HepG2 (cell line): Measurements from ENCODE around the gene CGGBP1. TPM values are rescaled to one million over a fixed set of nuclear protein-coding genes. Genes with fewer than 3 reads are reported as not detected.
A peak's percentile ranks its signal among the peaks of the same experiment; 100 is the strongest.

Experiments used
- ATAC-seq: fragments of 200-7000 bp; cut with Tn5 transposase; 3 replicates; pipeline ENCODE4 v1.9.1; 2020; ENCODE audit warnings: mild to moderate bottlenecking, moderate library complexity
- BruUV-seq: library from RNA; stranded (reverse); fragments of 400-500 nt; replicated peaks from 2 replicates; lab custom pipeline; 2021; lab: Mats Ljungman, UMichigan
- CTCF ChIA-PET: fragments of 300-600 bp; formaldehyde crosslinking; extraction: SDS; loops from one replicate; lab custom pipeline; 2021; ENCODE audit warnings: low total read pairs, inconsistent platforms, low intra/inter-chr PET ratio; lab: Yijun Ruan, JAX
- POLR2A ChIA-PET: fragments of 350-600 bp; sonication (Branson Sonifier 250); formaldehyde crosslinking; loops from one replicate; lab custom pipeline; 2020; ENCODE audit warnings: antibody characterized with exemption, inconsistent platforms; lab: Yijun Ruan, JAX
- DNase-seq: peaks from one replicate; pipeline ENCODE4 v3.0.0-alpha.2; 2015; ENCODE audit warnings: low spot score
- FAIRE-seq: peaks from 3 replicates; lab custom pipeline; 2011; peaks lifted over from hg19 to GRCh38; lab: Jason Lieb, UNC
- H2AFZ ChIP-seq: one replicate; pipeline ENCODE4 v1.6.1; 2011; ENCODE audit warnings: low read length, inconsistent platforms
- H3K27ac ChIP-seq: fragments of 300-600 bp; 3 replicates; pipeline ENCODE4 v1.8.0; 2011; ENCODE audit warnings: mixed run types, mild to moderate bottlenecking, mixed read lengths, low read length, inconsistent platforms; ENCODE audit not compliant: insufficient read depth; ENCODE audit errors: extremely low read length
- H3K27me3 ChIP-seq, 2 experiments: fragments of 200-600 bp in 1 of 2; 2 replicates in 1 of 2; 3 replicates in 1 of 2; pipeline versions ENCODE4 v1.6.0 to v1.8.0; 2011; ENCODE audit warnings: low read length in 2 of 2, mild to moderate bottlenecking in 2 of 2, moderate library complexity in 2 of 2, inconsistent platforms in 1 of 2; ENCODE audit not compliant: insufficient read depth in 2 of 2, control insufficient read depth in 1 of 2
- H3K36me3 ChIP-seq, 2 experiments: fragments of 200-600 bp in 1 of 2; replicated peaks in 1 of 2; 2 replicates in 1 of 2; 3 replicates in 1 of 2; pipeline versions ENCODE4 v1.5.1 to v1.8.0; 2011; ENCODE audit warnings: low read length in 2 of 2, inconsistent platforms in 1 of 2; ENCODE audit not compliant: insufficient read depth in 2 of 2, control insufficient read depth in 1 of 2
- H3K4me1 ChIP-seq: 2 replicates; pipeline ENCODE4 v1.5.1; 2012; ENCODE audit warnings: low read length, inconsistent platforms; ENCODE audit not compliant: insufficient read depth
- H3K4me2 ChIP-seq: 2 replicates; pipeline ENCODE4 v1.6.0; 2011; ENCODE audit warnings: low read depth, low read length, inconsistent platforms
- H3K4me3 ChIP-seq, 3 experiments: fragments of 200-600 bp in 1 of 3; sonication (generic), shearing (Covaris generic) in 1 of 3; replicated peaks in 1 of 3; 2 replicates each; pipeline ENCODE4 v1.5.1; 2011 to 2016; ENCODE audit warnings: low read length in 3 of 3, inconsistent platforms in 2 of 3, low read depth in 2 of 3, mild to moderate bottlenecking in 2 of 3, control low read depth in 1 of 3, mixed read lengths in 1 of 3; ENCODE audit not compliant: insufficient read depth in 1 of 3
- H3K79me2 ChIP-seq: one replicate; pipeline ENCODE4 v1.6.1; 2011; ENCODE audit warnings: low read length, inconsistent platforms; ENCODE audit not compliant: insufficient read depth
- H3K9ac ChIP-seq: 2 replicates; pipeline ENCODE4 v1.6.0; 2011; ENCODE audit warnings: mild to moderate bottlenecking, low read depth, low read length, inconsistent platforms; ENCODE audit not compliant: insufficient read depth
- H3K9me3 ChIP-seq: 2 replicates; pipeline ENCODE4 v1.5.1; 2012; ENCODE audit warnings: mild to moderate bottlenecking, low read length
- H4K20me1 ChIP-seq: 2 replicates; pipeline ENCODE4 v1.6.0; 2011; ENCODE audit warnings: inconsistent platforms, mild to moderate bottlenecking, low read length, moderate library complexity; ENCODE audit not compliant: insufficient read depth
- GATAD1 ChIP-seq: IDR thresholded peaks from 2 replicates; pipeline ENCODE4 v1.6.1; 2016; ENCODE audit warnings: missing genetic modification reagents, missing compliant biosample characterization
- GFI1 ChIP-seq: sonication (generic); formaldehyde crosslinking; IDR thresholded peaks from 2 replicates; pipeline ENCODE4 v1.5.0; 2020; ENCODE audit warnings: missing genetic modification reagents, mild to moderate bottlenecking, borderline replicate concordance
- MAFF ChIP-seq: IDR thresholded peaks from 2 replicates; pipeline ENCODE4 v1.6.1; 2011; ENCODE audit warnings: low read depth, low read length, improper control_type of control experiment
- MAFK ChIP-seq, 2 experiments: IDR thresholded peaks in 1 of 2; conservative IDR thresholded peaks in 1 of 2; 2 replicates each; pipeline ENCODE4 v1.6.1; 2011; ENCODE audit warnings: improper control_type of control experiment in 2 of 2, low read length in 2 of 2
- MTA3 ChIP-seq: sonication (generic); formaldehyde crosslinking; IDR thresholded peaks from 2 replicates; pipeline ENCODE4 v1.4.0; 2020; ENCODE audit warnings: missing genetic modification reagents
- NFIB ChIP-seq: sonication (generic); formaldehyde crosslinking; IDR thresholded peaks from 2 replicates; pipeline ENCODE4 v1.9.0; 2021; ENCODE audit warnings: missing genetic modification reagents, mild to moderate bottlenecking, borderline replicate concordance
- RXRA ChIP-seq: sonication (generic); formaldehyde crosslinking; IDR thresholded peaks from 2 replicates; pipeline ENCODE4 v1.5.1; 2020; ENCODE audit warnings: missing genetic modification reagents
- SRSF4 ChIP-seq: fragments of 200-400 bp; formaldehyde crosslinking; IDR thresholded peaks from one replicate; pipeline ENCODE4 v1.6.1; 2018; ENCODE audit warnings: mild to moderate bottlenecking, low read depth, low read length, moderate library complexity; ENCODE audit not compliant: poor library complexity, severe bottlenecking
- ZNF747 ChIP-seq: sonication (generic); formaldehyde crosslinking; IDR thresholded peaks from 2 replicates; pipeline ENCODE4 v1.8.1; 2023; ENCODE audit warnings: missing genetic modification reagents, mild to moderate bottlenecking, borderline replicate concordance
- WGBS: methylation state at CpG from one replicate; pipeline ENCODE4 v1.1.6; 2017; ENCODE audit warnings: low lambda C conversion rate; 5-methylcytosine and 5-hydroxymethylcytosine counted together
- in situ Hi-C: cut with HindIII; loops from 2 replicates; pipeline ENCODE4 v1.10.0; 2017; ENCODE audit warnings: low pct_unique_long_range_greater_than_20kb; ENCODE audit not compliant: extremely low pct_ligation_motif_present
- intact Hi-C: fragments of 100-400 bp; cut with micrococcal nuclease; formaldehyde crosslinking; loops from one replicate; pipeline ENCODE4 v1.10.0; 2022; ENCODE audit not compliant: unreplicated experiment
- polyA plus RNA-seq, 8 experiments: library from polyadenylated mRNA; depleted of rRNA in 3 of 8; stranded (reverse) in 7 of 8; unstranded in 1 of 8; fragments of >200 nt; fragmentation: Illumina TruSeq in 4 of 8; extraction: Trizol in 4 of 8; gene quantifications; 2 replicates each; pipeline versions ENCODE4 v1.2.1 to v1.2.3, GENCODE V29; 2011 to 2016; ENCODE audit warnings: low read depth in 4 of 8, missing spikeins in 1 of 8, mixed read lengths in 1 of 8; ENCODE audit not compliant: insufficient read depth in 1 of 8
- total RNA-seq, 5 experiments: library from RNA; depleted of rRNA; stranded (reverse); fragments of >200 nt; fragmentation: Illumina TruSeq; extraction: Trizol; gene quantifications; 2 replicates each; pipeline ENCODE4 v1.2.3, GENCODE V29; 2016; ENCODE audit warnings: low read depth in 1 of 5

The CGGBP1 gene
- total and polyA plus RNA-seq, 2 of the 13 experiments (the other 11 are each of a cell fraction or from before 2014, with no cell fraction given): 38.9 to 47.0 TPM

- POLR2A ChIA-PET: no interaction called here
- no peak for ATAC-seq
Measured at GRCh38 chr3:88038566-88038965, 20.2 kb downstream of the CGGBP1 start.

GRCh38 chr3:88036221-88036620 is 22.6 kb downstream of the CGGBP1 start:
- Histone ChIP-seq H3K4me1 (no peaks in the 10 kb centered on the region; the same call in 1 of the 2 replicates), H3K36me3 (no peaks in the 10 kb centered on the region), H3K27ac (no peak overlapping the region), H4K20me1 (no peaks in the 10 kb centered on the region), H3K4me2 (no peak overlapping the region), H3K79me2 (no peaks in the 10 kb centered on the region), H3K27me3 (no peaks in the 10 kb centered on the region; a peak in 2 of 5 replicates), H3K9ac (no peak overlapping the region), H3K4me3 (no peak overlapping the region), H2AFZ (no peak overlapping the region), H3K9me3 (no peaks in the 10 kb centered on the region)
- ChIA-PET CTCF (no interaction called here), POLR2A (no interaction called here)
- WGBS: 39% methylated on average over 5 of the region's 5 CpGs
- no peak for DNase-seq
- in situ Hi-C loops: no loop called here
- no peak for TF ChIP-seq MTA3 (CRISPR knock-in tag)
- peak; percentile 42 to 70; a peak in 2 of 4 replicates for TF ChIP-seq MAFK (conservative IDR thresholded peaks at IDR 0.05 in 1 of 2, IDR thresholded peaks at IDR 0.05 in 1 of 2; ENCODE audit: low read length in 2 of 2)
- TF ChIP-seq MAFF: peak; percentile 37; the same call in 1 of the 2 replicates
- no peak for TF ChIP-seq GATAD1 (CRISPR knock-in tag)
- intact Hi-C loops: no loop called here
- BruUV-seq: no TSS peak
- no peak for ATAC-seq
- FAIRE-seq: no peak

More at GRCh38 chr3:88038566-88038965, 20.2 kb downstream of the CGGBP1 start:
- H4K20me1 ChIP-seq: no peaks in the 10 kb centered on the region
- FAIRE-seq (no peak), DNase-seq (no peak)
- H3K27me3 ChIP-seq: no peaks in the 10 kb centered on the region; a peak in 2 of 5 replicates
- in situ Hi-C loops: no loop called here
- no peaks in the 10 kb centered on the region for H3K36me3 ChIP-seq
- no peak overlapping the region for H3K4me2 ChIP-seq
- CTCF ChIA-PET: no interaction called here
- 0% methylated on average over 2 of the region's 2 CpGs for WGBS
- BruUV-seq: no TSS peak
- intact Hi-C loops: no loop called here
- no peak overlapping the region for H2AFZ ChIP-seq
- H3K27ac ChIP-seq: no peak overlapping the region
- no peaks in the 10 kb centered on the region for H3K79me2 ChIP-seq
- H3K9ac ChIP-seq: no peak overlapping the region
- TF ChIP-seq RXRA (CRISPR knock-in tag): no peak
- TF ChIP-seq SRSF4: no peak
- no peak for TF ChIP-seq NFIB (CRISPR knock-in tag)
- no peak for TF ChIP-seq GFI1
- no peak for TF ChIP-seq ZNF747 (CRISPR knock-in tag)
- no peaks in the 10 kb centered on the region for H3K9me3 ChIP-seq
- no peaks in the 10 kb centered on the region for H3K4me1 ChIP-seq
- no peak overlapping the region for H3K4me3 ChIP-seq
